Neuronal stem cell (in vitro differentiated cells): ENCODE measurements around the gene KLRG1.

Source experiments
- DNase-seq: peaks from one replicate; pipeline ENCODE4 v3.0.0-alpha.2; 2013; ENCODE audit warnings: low spot score
- H2AFZ ChIP-seq: one replicate; pipeline ENCODE4 v1.6.1; 2013; ENCODE audit warnings: mild to moderate bottlenecking, low read length, inconsistent platforms
- H2AK5ac ChIP-seq: 2 replicates; pipeline ENCODE4 v1.6.1; 2013; ENCODE audit warnings: low read depth, mild to moderate bottlenecking, inconsistent platforms, low read length, moderate library complexity, mixed read lengths
- H2BK120ac ChIP-seq: 2 replicates; pipeline ENCODE4 v1.6.1; 2013; ENCODE audit warnings: low read depth, mild to moderate bottlenecking, inconsistent platforms, low read length, moderate library complexity, mixed read lengths
- H2BK12ac ChIP-seq: one replicate; pipeline ENCODE4 v1.6.1; 2013; ENCODE audit warnings: low read length, inconsistent platforms
- H2BK15ac ChIP-seq: 2 replicates; pipeline ENCODE4 v1.6.1; 2013; ENCODE audit warnings: mild to moderate bottlenecking, low read length, inconsistent platforms, mixed read lengths
- H2BK5ac ChIP-seq: one replicate; pipeline ENCODE4 v1.6.1; 2013; ENCODE audit warnings: inconsistent platforms, mild to moderate bottlenecking, low read length, moderate library complexity
- H3K14ac ChIP-seq: one replicate; pipeline ENCODE4 v1.6.1; 2013; ENCODE audit warnings: low read length, inconsistent platforms
- H3K18ac ChIP-seq: 2 replicates; pipeline ENCODE4 v1.6.1; 2013; ENCODE audit warnings: low read length, inconsistent platforms
- H3K23ac ChIP-seq: 2 replicates; pipeline ENCODE4 v1.6.1; 2013; ENCODE audit warnings: low read depth, mild to moderate bottlenecking, mixed read lengths, low read length, inconsistent platforms; ENCODE audit not compliant: poor library complexity
- H3K27ac ChIP-seq: replicated peaks from 3 replicates; pipeline ENCODE4 v1.5.1; 2013; ENCODE audit warnings: low read length, inconsistent platforms
- H3K27me3 ChIP-seq, 3 experiments: 2 replicates each; pipeline ENCODE4 v1.6.1; 2013; ENCODE audit warnings: low read length in 3 of 3, mild to moderate bottlenecking in 2 of 3, inconsistent platforms in 1 of 3, low read depth in 1 of 3, mixed read lengths in 1 of 3, moderate library complexity in 1 of 3; ENCODE audit not compliant: control insufficient read depth in 3 of 3, insufficient read depth in 3 of 3
- H3K36me3 ChIP-seq, 2 donors: replicated peaks in 1 of 2; 2 replicates each; pipeline ENCODE4 v1.6.1; 2013; ENCODE audit warnings: low read length in 2 of 2; ENCODE audit not compliant: control insufficient read depth in 2 of 2, insufficient read depth in 2 of 2
- H3K4ac ChIP-seq: 2 replicates; pipeline ENCODE4 v1.6.1; 2013; ENCODE audit warnings: inconsistent platforms, mild to moderate bottlenecking, low read length, moderate library complexity
- H3K4me1 ChIP-seq, 2 donors: 1 replicate in 1 of 2; 2 replicates in 1 of 2; pipeline ENCODE4 v1.6.1; 2013; ENCODE audit warnings: low read length in 2 of 2, low read depth in 1 of 2; ENCODE audit not compliant: control insufficient read depth in 2 of 2, insufficient read depth in 1 of 2
- H3K4me2 ChIP-seq: one replicate; pipeline ENCODE4 v1.6.1; 2013; ENCODE audit warnings: mild to moderate bottlenecking, low read length, inconsistent platforms; ENCODE audit not compliant: insufficient read depth, poor library complexity, severe bottlenecking
- H3K4me3 ChIP-seq, 2 donors: 2 replicates each; pipeline ENCODE4 v1.5.1; 2013; ENCODE audit warnings: low read length in 2 of 2, mild to moderate bottlenecking in 2 of 2, inconsistent platforms in 1 of 2, moderate library complexity in 1 of 2
- H3K79me1 ChIP-seq: one replicate; pipeline ENCODE4 v1.6.1; 2013; ENCODE audit warnings: low read depth, mild to moderate bottlenecking, inconsistent platforms, low read length, moderate library complexity
- H3K9ac ChIP-seq: one replicate; pipeline ENCODE4 v1.6.1; 2013; ENCODE audit warnings: mild to moderate bottlenecking, low read depth, low read length, inconsistent platforms; ENCODE audit not compliant: poor library complexity
- H3K9me3 ChIP-seq, 2 donors: replicated peaks in 1 of 2; 2 replicates each; pipeline versions ENCODE3 to v1.6.1; 2013; ENCODE audit warnings: low read length in 2 of 2, mild to moderate bottlenecking in 2 of 2, inconsistent platforms in 1 of 2, low read depth in 1 of 2, mixed read lengths in 1 of 2, moderate library complexity in 1 of 2; ENCODE audit not compliant: control insufficient read depth in 2 of 2, insufficient read depth in 1 of 2
- H4K8ac ChIP-seq: one replicate; pipeline ENCODE4 v1.6.1; 2013; ENCODE audit warnings: low read depth, mild to moderate bottlenecking, inconsistent platforms, low read length, moderate library complexity
- H4K91ac ChIP-seq: one replicate; pipeline ENCODE4 v1.6.1; 2013; ENCODE audit warnings: low read length, low read depth, mild to moderate bottlenecking, inconsistent platforms; ENCODE audit not compliant: poor library complexity
- WGBS, 2 donors: extraction: QIAGEN DNeasy Blood & Tissue Kit; methylation state at CpG; one replicate each; pipeline ENCODE4 v1.1.7; 2013; ENCODE audit warnings: missing lambda C conversion rate in 2 of 2, mixed read lengths in 1 of 2; ENCODE audit not compliant: insufficient read length in 2 of 2, insufficient replicate concordance in 1 of 2; ENCODE audit errors: extremely low coverage in 2 of 2; 5-methylcytosine and 5-hydroxymethylcytosine counted together

The KLRG1 gene

GRCh38 chr12:9002335-9002734 lies 13.0 kb downstream of the KLRG1 start:
- Histone ChIP-seq H3K4ac (no peak overlapping the region), H2BK15ac (no peak overlapping the region), H3K36me3 (no peaks in the 10 kb centered on the region)

DNA sequence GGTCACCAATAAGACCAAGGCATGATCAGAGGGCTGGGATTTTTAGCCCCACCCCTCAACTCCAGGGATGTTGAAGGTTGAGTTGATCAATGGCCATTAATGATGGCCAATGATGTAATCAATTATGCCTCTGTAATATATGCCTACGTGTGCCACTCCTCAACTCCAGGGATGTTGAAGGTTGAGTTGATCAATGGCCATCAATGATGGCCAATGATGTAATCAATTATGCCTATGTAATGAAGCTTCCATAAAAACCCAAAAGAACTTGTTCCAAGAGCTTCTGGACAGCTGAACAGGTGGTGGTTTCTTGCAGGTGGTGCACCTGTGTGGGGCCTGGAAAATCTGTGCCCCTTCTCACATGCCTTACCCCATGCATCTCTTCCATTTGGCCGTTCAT lies 33.2 kb downstream of the KLRG1 start:
- no peak overlapping the region for H4K91ac ChIP-seq
- no peak overlapping the region for H2BK5ac ChIP-seq
- H3K9me3 ChIP-seq = peaks cover 0 to 3% of the 10 kb centered on the region in 2 donors
- H3K4me2 ChIP-seq = no peak overlapping the region
- H3K4ac ChIP-seq = no peak overlapping the region
- H2AFZ ChIP-seq = no peak overlapping the region
- no peak overlapping the region for H2BK12ac ChIP-seq
- H3K4me1 ChIP-seq = no peaks in the 10 kb centered on the region
- no peak overlapping the region for H3K9ac ChIP-seq
- H2BK15ac ChIP-seq = no peak overlapping the region
- no CpG with 5 or more reads among the region's 2 CpGs for WGBS, 2 donors
- no peak overlapping the region for H3K18ac ChIP-seq
- no peak overlapping the region for H3K4me3 ChIP-seq
- no peak overlapping the region for H2AK5ac ChIP-seq
- no peak for DNase-seq
- no peak overlapping the region for H3K27ac ChIP-seq
- no peak overlapping the region for H4K8ac ChIP-seq
- no peak overlapping the region for H3K14ac ChIP-seq
- H3K27me3 ChIP-seq = no peaks in the 10 kb centered on the region
- no peaks in the 10 kb centered on the region for H3K79me1 ChIP-seq
- H3K36me3 ChIP-seq = no peaks in the 10 kb centered on the region
- no peak overlapping the region for H2BK120ac ChIP-seq
- no peak overlapping the region for H3K23ac ChIP-seq

More at GRCh38 chr12:9002335-9002734, 13.0 kb downstream of the KLRG1 start:
- Histone ChIP-seq H3K4me1 (no peaks in the 10 kb centered on the region), H2BK5ac (no peak overlapping the region), H2AK5ac (no peak overlapping the region), H3K4me2 (no peak overlapping the region), H3K9me3 (no peaks in the 10 kb centered on the region), H3K14ac (no peak overlapping the region), H2BK12ac (no peak overlapping the region), H4K8ac (no peak overlapping the region), H3K23ac (no peak overlapping the region), H4K91ac (no peak overlapping the region), H3K27me3 (no peaks in the 10 kb centered on the region), H2AFZ (no peak overlapping the region), H2BK120ac (no peak overlapping the region), H3K27ac (no peak overlapping the region), H3K79me1 (no peaks in the 10 kb centered on the region), H3K9ac (no peak overlapping the region), H3K4me3 (no peak overlapping the region), H3K18ac (no peak overlapping the region)
- no peak for DNase-seq

- no CpG with 5 or more reads among the region's 2 CpGs for WGBS, 2 donors
Observed at GRCh38 chr12:9024512-9024911, 35.2 kb downstream of the KLRG1 start.

DNA sequence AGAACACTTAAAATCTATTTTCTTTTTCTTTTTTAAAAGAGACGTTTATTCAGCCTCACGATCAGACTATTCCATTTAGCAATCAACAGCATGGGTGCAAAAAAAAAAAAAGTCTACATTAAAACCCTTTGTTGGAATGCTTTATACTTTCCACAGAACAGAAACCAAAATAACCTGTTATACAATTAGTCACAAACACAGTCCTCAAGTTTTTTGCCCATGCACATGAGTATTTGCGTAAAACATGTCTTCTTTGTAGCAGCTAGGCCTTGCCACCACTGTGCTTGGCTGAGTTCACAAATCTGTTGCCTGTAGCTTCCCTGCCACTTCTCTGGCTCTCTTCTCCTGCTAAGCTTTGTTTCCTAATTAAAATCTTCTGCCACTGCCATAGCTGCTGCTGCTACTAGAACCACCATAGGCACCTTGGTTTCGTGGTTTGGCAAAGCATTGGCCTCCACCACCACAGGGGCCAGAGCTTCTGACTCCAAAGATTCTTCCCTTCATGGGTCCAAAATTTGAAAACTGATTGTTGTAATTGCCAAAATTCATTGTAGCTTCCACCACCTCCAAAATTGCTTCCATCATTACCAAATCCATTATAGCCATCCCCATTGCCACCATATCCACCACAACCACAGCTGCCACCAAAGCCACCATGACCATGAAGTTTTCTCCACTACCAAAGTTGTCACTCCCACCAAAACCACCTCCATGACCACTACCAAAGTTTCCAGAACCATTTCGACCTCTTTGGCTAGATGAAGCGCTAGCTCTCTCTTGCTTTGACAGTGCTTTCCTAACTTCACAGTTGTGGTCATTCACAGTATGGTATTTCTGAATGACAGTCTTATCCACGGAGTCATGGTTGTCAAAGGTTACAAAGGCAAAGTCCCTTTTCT lies 38.1 kb downstream of the KLRG1 start:
- no peak overlapping the region for H4K91ac ChIP-seq
- H3K79me1 ChIP-seq = no peaks in the 10 kb centered on the region
- H3K4me1 ChIP-seq = peaks cover 0 to 4% of the 10 kb centered on the region in 2 donors
- H3K27ac ChIP-seq = no peak overlapping the region
- no peak for DNase-seq
- no peak overlapping the region for H2BK12ac ChIP-seq
- H3K4me2 ChIP-seq = no peak overlapping the region
- no peaks in the 10 kb centered on the region for H3K36me3 ChIP-seq
- WGBS, 2 donors = no CpG with 5 or more reads among the region's 7 CpGs
- no peak overlapping the region for H3K14ac ChIP-seq
- H3K23ac ChIP-seq = no peak overlapping the region
- H2BK5ac ChIP-seq = no peak overlapping the region
- H2AK5ac ChIP-seq = no peak overlapping the region
- no peak overlapping the region for H2BK120ac ChIP-seq
- H3K9ac ChIP-seq = no peak overlapping the region
- H3K4me3 ChIP-seq = no peak overlapping the region
- no peak overlapping the region for H2BK15ac ChIP-seq
- no peak overlapping the region for H3K18ac ChIP-seq
- no peak overlapping the region for H3K4ac ChIP-seq
- no peaks in the 10 kb centered on the region for H3K9me3 ChIP-seq
- no peak overlapping the region for H4K8ac ChIP-seq
- no peaks in the 10 kb centered on the region for H3K27me3 ChIP-seq
- H2AFZ ChIP-seq = no peak overlapping the region

More at GRCh38 chr12:9024512-9024911, 35.2 kb downstream of the KLRG1 start:
- no peaks in the 10 kb centered on the region for H3K79me1 ChIP-seq
- H3K27ac ChIP-seq = no peak overlapping the region
- no peak overlapping the region for H2AK5ac ChIP-seq
- no peak overlapping the region for H3K4me2 ChIP-seq
- H4K91ac ChIP-seq = no peak overlapping the region
- no peak overlapping the region for H4K8ac ChIP-seq
- H2BK12ac ChIP-seq = no peak overlapping the region
- no peak overlapping the region for H3K4ac ChIP-seq
- H3K9ac ChIP-seq = no peak overlapping the region
- no peak overlapping the region for H2BK120ac ChIP-seq
- H3K18ac ChIP-seq = no peak overlapping the region
- no peaks in the 10 kb centered on the region for H3K4me1 ChIP-seq
- no peak overlapping the region for H2BK15ac ChIP-seq
- no peaks in the 10 kb centered on the region for H3K9me3 ChIP-seq
- no peak overlapping the region for H2AFZ ChIP-seq
- no peak overlapping the region for H3K23ac ChIP-seq
- no peak overlapping the region for H3K14ac ChIP-seq
- no peak overlapping the region for H2BK5ac ChIP-seq
- no peak overlapping the region for H3K4me3 ChIP-seq
- no peaks in the 10 kb centered on the region for H3K36me3 ChIP-seq
- H3K27me3 ChIP-seq = no peaks in the 10 kb centered on the region
- DNase-seq = no peak
